ENCODE data around the gene LIN28A. TPM values are rescaled to one million over a fixed set of nuclear protein-coding genes. Genes with fewer than 3 reads are reported as not detected.
A peak's percentile ranks its signal among the peaks of the same experiment; 100 is the strongest.

The LIN28A gene
- polyA plus RNA-seq, 10 donors = 0.03 to 0.18 (median 0.06) TPM; not detected in 5

- DNase-seq = no peak
Measured at GRCh38 chr1:26387447-26387846, 23.2 kb upstream of the LIN28A start.

GRCh38 chr1:26388791-26389445 is 21.7 kb upstream of the LIN28A start:
- no peak for DNase-seq

GRCh38 chr1:26389604-26390247 is 20.9 kb upstream of the LIN28A start:
- DNase-seq = no peak

- DNase-seq = no peak
Measured at GRCh38 chr1:26391450-26391849, 19.2 kb upstream of the LIN28A start.

- no peak for DNase-seq
Measured at GRCh38 chr1:26395754-26396153, 14.9 kb upstream of the LIN28A start.

- DNase-seq = no peak
Measured at GRCh38 chr1:26399034-26399433, 11.6 kb upstream of the LIN28A start.

- DNase-seq = no peak
Measured at GRCh38 chr1:26401891-26402290, 8.7 kb upstream of the LIN28A start.

- no peak for DNase-seq
Measured at GRCh38 chr1:26403656-26404055, 7.0 kb upstream of the LIN28A start.

GRCh38 chr1:26404641-26405040 is 6.0 kb upstream of the LIN28A start:
- no peak for DNase-seq

GRCh38 chr1:26405281-26405915 is 5.2 kb upstream of the LIN28A start:
- DNase-seq = peak in 1 of 3 donors; percentile 28

- DNase-seq = peak; percentile 79 to 91 (median 86)
Measured at GRCh38 chr1:26408604-26409003, 2.0 kb upstream of the LIN28A start.

GRCh38 chr1:26409191-26409807 is 1.3 kb upstream of the LIN28A start:
- no peak for DNase-seq

GRCh38 chr1:26411624-26412074 is 1.0 kb downstream of the LIN28A start:
- no peak for DNase-seq

GRCh38 chr1:26412180-26412840 is 1.7 kb downstream of the LIN28A start:
- DNase-seq = no peak

GRCh38 chr1:26413031-26413430 is 2.4 kb downstream of the LIN28A start:
- no peak for DNase-seq

- DNase-seq = peak; percentile 28 to 54 (median 36)
Measured at GRCh38 chr1:26417111-26417759, 6.6 kb downstream of the LIN28A start.

GRCh38 chr1:26418865-26419349 is 8.3 kb downstream of the LIN28A start:
- DNase-seq = no peak

- DNase-seq = no peak
Measured at GRCh38 chr1:26419494-26419893, 8.9 kb downstream of the LIN28A start.

GRCh38 chr1:26429721-26430120 is 19.1 kb downstream of the LIN28A start:
- DNase-seq = no peak

- peak; percentile 98 to 99 (median 99) for DNase-seq
Measured at GRCh38 chr1:26431979-26432695, 21.5 kb downstream of the LIN28A start, which contains the start of gene DHDDS. TSS of gene DHDDS (plus strand) at chr1:26432321. CDS start at chr1:26432946, 625 bp downstream.

Measured in muscle of back (tissue), 11 donors.